IPS-18c (cell line): ENCODE data around the gene RPL31.

Experiments
- H3K4me3 ChIP-seq: 2 replicates; pipeline ENCODE4 v1.7.0; 2013; ENCODE audit warnings: low read depth, mild to moderate bottlenecking, low read length, moderate library complexity; ENCODE audit not compliant: insufficient read depth
- H3K9me3 ChIP-seq: one replicate; pipeline ENCODE4 v1.6.1; 2013; ENCODE audit warnings: mild to moderate bottlenecking, low read length, moderate library complexity; ENCODE audit not compliant: control insufficient read depth, insufficient read depth

Gene RPL31

DNA sequence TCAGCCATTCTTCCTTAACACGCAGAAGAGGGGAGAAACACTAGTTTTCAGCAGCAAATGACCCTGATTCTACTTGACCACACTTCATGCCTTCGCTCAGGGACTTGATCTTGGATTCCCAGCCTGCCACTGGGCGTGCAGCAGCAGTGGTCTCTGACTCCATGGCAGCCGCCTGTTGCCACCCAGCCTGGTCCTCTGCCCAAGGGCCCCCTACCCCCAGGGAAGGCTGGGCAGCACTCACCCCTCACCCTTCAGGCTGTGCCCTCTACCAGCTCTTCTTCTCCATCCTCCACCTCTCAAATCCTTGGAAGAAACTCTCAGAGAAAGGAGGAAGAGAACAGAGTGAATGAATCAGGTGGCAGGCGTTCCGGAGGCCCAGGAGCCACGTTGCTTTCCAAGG, 32.1 kb upstream of the RPL31 start:
- Histone ChIP-seq H3K9me3 (no peaks in the 10 kb centered on the region), H3K4me3 (no peak overlapping the region)

- H3K9me3 ChIP-seq: no peaks in the 10 kb centered on the region
Measured at GRCh38 chr2:100971221-100971620, 30.9 kb upstream of the RPL31 start.

GRCh38 chr2:100972452-100972851, 29.6 kb upstream of the RPL31 start:
- no peaks in the 10 kb centered on the region for H3K9me3 ChIP-seq

More at GRCh38 chr2:100971221-100971620, 30.9 kb upstream of the RPL31 start:
- no peak overlapping the region for H3K4me3 ChIP-seq

DNA sequence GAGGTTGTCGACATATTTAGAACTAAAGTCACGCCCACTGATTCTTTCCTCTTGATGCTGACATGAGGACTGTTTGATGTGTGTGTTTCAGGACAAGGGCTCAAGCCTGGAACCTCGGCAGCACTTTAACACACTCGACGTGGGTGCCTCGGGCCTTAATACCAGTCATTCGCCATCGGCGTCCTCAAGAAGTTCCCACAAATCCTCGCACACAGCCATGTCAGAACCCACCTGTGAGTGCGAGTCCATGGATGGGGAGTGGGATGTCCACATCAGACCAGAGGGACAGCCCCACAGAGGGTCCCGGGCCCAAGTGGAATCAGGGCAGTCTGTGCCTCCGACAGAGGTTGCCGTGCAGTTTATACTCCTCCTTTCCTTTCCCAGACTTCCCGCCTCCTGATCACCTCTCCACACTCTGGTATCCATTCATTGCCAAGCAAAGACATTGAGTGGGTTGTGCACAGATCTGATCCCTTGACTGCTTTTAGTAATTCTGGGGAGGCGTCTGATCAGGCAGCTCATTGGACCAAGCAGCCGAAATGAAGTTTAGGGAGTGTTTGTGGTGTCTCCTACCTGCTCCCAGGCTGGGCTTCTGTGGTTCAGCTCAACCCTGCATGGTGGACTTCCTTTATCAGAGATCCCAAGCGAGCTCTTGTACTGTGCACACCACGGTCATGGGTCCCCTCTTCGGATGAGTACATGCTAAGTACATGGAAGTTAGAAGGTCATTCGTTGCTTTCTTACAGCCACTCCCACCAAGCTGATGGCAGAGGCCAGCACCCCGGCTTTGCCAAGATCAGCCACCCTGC, 27.2 kb upstream of the RPL31 start:
- no peaks in the 10 kb centered on the region for H3K9me3 ChIP-seq

More at GRCh38 chr2:100972452-100972851, 29.6 kb upstream of the RPL31 start:
- no peak overlapping the region for H3K4me3 ChIP-seq

DNA sequence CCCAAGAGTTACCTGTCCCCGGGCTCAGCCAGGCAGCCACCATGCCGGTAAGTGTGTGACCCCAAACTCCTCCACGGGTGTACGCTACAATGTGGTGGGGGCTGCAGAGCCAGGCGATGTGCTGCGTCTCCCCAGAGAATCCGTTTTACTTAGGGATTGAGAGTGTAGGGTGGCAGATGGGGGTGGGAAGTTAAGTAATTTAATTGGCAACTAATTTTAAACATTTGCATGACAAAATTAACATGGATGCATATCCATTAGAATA, 26.6 kb upstream of the RPL31 start:
- no peaks in the 10 kb centered on the region for H3K9me3 ChIP-seq
- no peak overlapping the region for H3K4me3 ChIP-seq

More for the DNA sequence above, 27.2 kb upstream of the RPL31 start:
- no peak overlapping the region for H3K4me3 ChIP-seq

GRCh38 chr2:100976061-100976460, 26.0 kb upstream of the RPL31 start:
- Histone ChIP-seq H3K4me3 (no peak overlapping the region), H3K9me3 (no peaks in the 10 kb centered on the region)

DNA sequence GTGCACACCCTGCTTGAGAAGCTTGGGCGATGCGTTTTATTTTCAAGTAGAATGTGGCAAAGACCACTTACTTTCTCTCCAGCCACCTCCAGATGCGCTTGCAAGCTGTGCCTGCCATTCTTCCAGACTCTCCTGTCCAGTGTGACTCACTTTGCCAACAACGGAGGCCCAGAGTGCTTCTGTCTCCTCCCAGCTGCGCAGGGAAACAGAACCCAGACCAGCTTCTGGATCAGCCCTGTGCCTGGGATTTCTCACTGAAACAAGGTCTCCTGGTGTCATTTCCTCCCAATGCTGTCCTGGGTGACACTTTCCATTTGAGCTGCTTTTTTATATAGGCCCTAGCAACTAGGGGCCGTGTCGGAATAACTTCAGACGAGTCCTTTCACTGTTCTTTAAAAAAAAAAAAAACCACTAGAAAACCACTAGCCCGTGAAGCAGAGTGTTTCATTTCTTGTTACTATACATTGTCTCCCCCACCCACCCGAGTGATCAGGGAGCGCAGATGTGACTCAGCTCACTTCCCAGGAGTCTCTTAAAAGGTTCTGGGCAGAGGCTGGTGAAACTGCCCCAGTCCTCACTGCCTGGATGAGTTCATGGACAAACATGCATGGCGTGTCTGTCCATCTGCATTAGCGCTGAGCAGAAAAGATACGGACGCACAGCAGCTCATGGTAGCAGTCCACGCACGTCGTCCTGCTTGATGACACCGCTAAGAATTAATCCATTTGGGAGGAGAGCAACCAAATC, 25.3 kb upstream of the RPL31 start:
- Histone ChIP-seq H3K4me3 (no peak overlapping the region), H3K9me3 (no peaks in the 10 kb centered on the region)

DNA sequence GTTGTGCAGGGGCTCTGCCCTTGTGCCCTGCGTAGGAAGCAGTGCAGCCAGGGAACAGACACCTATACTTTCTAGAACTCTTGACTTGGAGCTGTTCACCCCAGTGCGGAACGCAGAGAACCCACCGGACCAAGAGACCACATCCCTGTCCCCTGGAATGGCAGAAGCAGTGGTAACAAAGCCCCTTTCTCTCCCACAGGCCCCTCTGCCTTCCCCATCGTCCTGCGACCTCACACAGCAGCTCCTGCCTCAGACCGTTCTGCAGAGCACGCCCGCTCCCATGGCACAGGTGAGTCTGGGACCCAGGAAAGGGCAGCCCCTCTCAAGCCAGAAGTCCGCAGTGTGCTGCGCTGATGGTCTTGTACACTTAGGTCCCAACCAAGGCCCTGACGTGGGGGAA, 24.6 kb upstream of the RPL31 start:
- no peaks in the 10 kb centered on the region for H3K9me3 ChIP-seq
- H3K4me3 ChIP-seq: no peak overlapping the region

GRCh38 chr2:100978582-100979191, 23.4 kb upstream of the RPL31 start:
- H3K9me3 ChIP-seq: no peaks in the 10 kb centered on the region
- no peak overlapping the region for H3K4me3 ChIP-seq

DNA sequence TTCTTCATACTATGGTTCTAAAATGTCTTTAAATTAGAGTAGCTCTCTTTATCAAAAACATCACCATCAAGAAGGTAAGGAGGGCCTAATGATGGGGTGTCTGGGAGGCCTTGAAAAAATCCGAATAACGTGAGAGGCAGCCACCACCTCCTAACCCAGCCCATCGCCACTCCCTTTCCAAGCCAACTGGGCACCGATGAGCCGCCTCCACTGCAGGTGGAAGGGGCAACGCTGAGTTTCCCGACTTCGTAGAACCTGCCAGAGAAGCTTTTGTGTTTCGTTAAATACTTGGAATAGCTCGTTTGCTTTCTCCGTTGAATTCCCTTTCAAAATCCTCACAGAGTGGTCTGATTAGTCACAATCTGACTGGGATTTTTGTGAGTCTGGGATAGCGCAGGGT, 22.0 kb upstream of the RPL31 start:
- H3K9me3 ChIP-seq: no peaks in the 10 kb centered on the region

DNA sequence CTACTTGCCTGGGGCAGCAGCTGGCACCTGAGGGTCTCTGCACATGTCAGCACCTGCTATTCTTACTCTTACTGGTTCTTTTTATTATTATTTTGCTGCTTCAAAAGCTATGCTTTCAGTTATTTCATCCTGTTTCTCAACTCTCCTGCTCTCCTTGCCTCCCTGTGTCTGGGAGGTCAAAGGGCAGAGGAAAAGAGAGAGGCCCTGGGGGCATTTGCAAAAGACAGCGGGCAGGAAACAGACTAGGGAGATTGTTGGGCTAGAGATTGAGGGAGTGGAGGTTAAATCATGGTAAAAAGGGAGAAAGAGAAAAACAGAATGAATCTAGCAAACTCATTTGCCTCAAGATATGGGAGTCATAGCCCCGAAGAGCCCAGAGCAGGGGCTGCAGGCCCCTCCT, 21.1 kb upstream of the RPL31 start:
- Histone ChIP-seq H3K9me3 (no peaks in the 10 kb centered on the region), H3K4me3 (no peak overlapping the region; the same call in 1 of the 2 replicates)

More for the DNA sequence above, 22.0 kb upstream of the RPL31 start:
- no peak overlapping the region for H3K4me3 ChIP-seq

DNA sequence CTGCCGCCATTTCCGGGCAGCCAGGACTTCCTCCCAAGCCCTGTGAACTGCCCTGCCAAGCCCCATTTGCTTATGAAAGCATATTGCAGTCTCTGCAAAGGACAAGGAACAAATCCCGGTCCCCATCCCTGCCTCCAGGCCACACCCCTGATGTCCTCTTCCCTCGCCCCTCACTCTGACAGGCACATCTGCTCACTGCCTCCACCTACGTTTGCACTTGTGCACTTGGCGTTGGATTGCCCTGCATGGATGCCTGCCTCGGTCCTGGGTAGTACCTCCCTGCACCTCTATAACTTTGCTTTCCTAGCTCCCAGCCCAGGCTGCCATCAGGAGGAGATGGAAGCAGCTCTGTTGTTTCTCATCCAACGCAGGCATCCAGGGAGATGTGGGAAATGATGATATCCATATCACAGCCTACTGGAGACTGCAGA, 19.6 kb upstream of the RPL31 start:
- H3K9me3 ChIP-seq: no peaks in the 10 kb centered on the region
- no peak overlapping the region for H3K4me3 ChIP-seq

- H3K4me3 ChIP-seq: no peak overlapping the region
- no peaks in the 10 kb centered on the region for H3K9me3 ChIP-seq
Measured at GRCh38 chr2:100983201-100983600, 18.9 kb upstream of the RPL31 start.

- Histone ChIP-seq H3K9me3 (no peaks in the 10 kb centered on the region), H3K4me3 (no peak overlapping the region)
Measured at GRCh38 chr2:100983684-100984310, 18.3 kb upstream of the RPL31 start.

- H3K9me3 ChIP-seq: no peaks in the 10 kb centered on the region
- no peak overlapping the region for H3K4me3 ChIP-seq
Measured at GRCh38 chr2:100984892-100985307, 17.2 kb upstream of the RPL31 start.

DNA sequence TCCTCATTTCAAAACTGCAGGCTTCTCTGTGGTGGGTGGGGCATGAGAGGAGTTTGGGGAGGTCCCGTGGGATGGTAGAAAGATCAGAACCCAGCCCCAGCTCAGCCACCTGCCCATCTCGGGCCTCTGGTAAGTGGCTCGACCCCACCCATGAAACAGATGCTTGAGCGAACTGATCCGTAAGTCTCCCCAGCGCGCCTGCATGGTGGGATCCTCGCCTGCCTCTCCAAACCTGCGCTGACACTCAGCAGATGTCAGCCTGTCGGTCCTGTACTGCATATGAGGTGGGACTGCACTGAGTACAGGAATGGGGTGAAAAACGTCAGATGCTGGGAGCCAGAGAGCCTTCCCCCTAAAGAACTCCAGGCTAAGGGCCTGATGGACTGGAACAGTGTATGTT, 15.9 kb upstream of the RPL31 start:
- Histone ChIP-seq H3K9me3 (no peaks in the 10 kb centered on the region), H3K4me3 (no peak overlapping the region)

- no peak overlapping the region for H3K4me3 ChIP-seq
- H3K9me3 ChIP-seq: no peaks in the 10 kb centered on the region
Measured at GRCh38 chr2:100987536-100987935, 14.6 kb upstream of the RPL31 start.

GRCh38 chr2:100987974-100988373, 14.1 kb upstream of the RPL31 start:
- Histone ChIP-seq H3K4me3 (no peak overlapping the region), H3K9me3 (no peaks in the 10 kb centered on the region)
